Urothelium cell line (cell line): Measurements from ENCODE around the gene TRMT11.
"Not testable (repeated sequence)": the region's sequence is repeated elsewhere in the genome, so short reads cannot be mapped to it uniquely, and the experiment has no call there.

Source experiments
- DNase-seq: peaks from one replicate; pipeline ENCODE4 v3.0.0; 2011; ENCODE audit warnings: low spot score, mixed read lengths
- FAIRE-seq: peaks from 2 replicates; lab custom pipeline; 2011; peaks lifted over from hg19 to GRCh38; lab: Jason Lieb, UNC

TRMT11 gene

GRCh38 chr6:125955973-125956372 lies 30.4 kb upstream of the TRMT11 start:
- DNase-seq = no peak
- FAIRE-seq = no peak

GRCh38 chr6:125956506-125957390 lies 29.6 kb upstream of the TRMT11 start, which contains the start of gene HINT3:
TSS of gene HINT3 (plus strand) at chr6:125956770. CDS start at chr6:125956978, 208 bp downstream.
- FAIRE-seq (peak; percentile 77), DNase-seq (peak; percentile 95)

- DNase-seq (no peak), FAIRE-seq (no peak)
These were observed 29.0 kb upstream of the TRMT11 start for GRCh38 chr6:125957391-125957693.

GRCh38 chr6:125957845-125958244 lies 28.5 kb upstream of the TRMT11 start:
- DNase-seq = no peak
- no peak for FAIRE-seq

- no peak for DNase-seq
- no peak for FAIRE-seq
These were observed 27.3 kb upstream of the TRMT11 start for GRCh38 chr6:125959041-125959440.

GRCh38 chr6:125961117-125961516 lies 25.2 kb upstream of the TRMT11 start:
- no peak for FAIRE-seq
- DNase-seq = no peak

- DNase-seq (no peak), FAIRE-seq (no peak)
These were observed 23.3 kb upstream of the TRMT11 start for GRCh38 chr6:125962900-125963497.

- FAIRE-seq (no peak), DNase-seq (no peak)
These were observed 22.5 kb upstream of the TRMT11 start for GRCh38 chr6:125963817-125964216.

GRCh38 chr6:125966569-125966968 lies 19.8 kb upstream of the TRMT11 start:
- FAIRE-seq (no peak), DNase-seq (no peak)

- FAIRE-seq (no peak), DNase-seq (no peak)
These were observed 17.8 kb upstream of the TRMT11 start for GRCh38 chr6:125968493-125968892.

GRCh38 chr6:125970760-125971159 lies 15.6 kb upstream of the TRMT11 start:
- FAIRE-seq (no peak), DNase-seq (no peak)

GRCh38 chr6:125972478-125972877 lies 13.9 kb upstream of the TRMT11 start:
- DNase-seq, FAIRE-seq: not testable (repeated sequence)

- FAIRE-seq = no peak
- peak; percentile 24 for DNase-seq
These were observed 12.0 kb upstream of the TRMT11 start for GRCh38 chr6:125974214-125974866.

- DNase-seq (no peak), FAIRE-seq (no peak)
These were observed 7.2 kb upstream of the TRMT11 start for GRCh38 chr6:125979101-125979500.

- FAIRE-seq = no peak
These were observed 4.7 kb upstream of the TRMT11 start for GRCh38 chr6:125981571-125982185.

GRCh38 chr6:125983246-125983945 lies 2.9 kb upstream of the TRMT11 start:
- FAIRE-seq (no peak), DNase-seq (no peak)

More at GRCh38 chr6:125981571-125982185, 4.7 kb upstream of the TRMT11 start:
- DNase-seq = no peak

GRCh38 chr6:125984311-125984710 lies 2.0 kb upstream of the TRMT11 start:
- DNase-seq (no peak), FAIRE-seq (no peak)

GRCh38 chr6:125985522-125985921 lies 818 bp upstream of the TRMT11 start:
- FAIRE-seq (no peak), DNase-seq (no peak)

- DNase-seq (no peak), FAIRE-seq (no peak)
These were observed 400 bp upstream of the TRMT11 start for GRCh38 chr6:125985979-125986300.

GRCh38 chr6:125987026-125987617 lies 782 bp downstream of the TRMT11 start:
- peak; percentile 16 for DNase-seq
- FAIRE-seq = no peak
